DOHH2 (cell line): Measurements from ENCODE around the gene RPRD1A.

Experiments
- EZH2phosphoT487 ChIP-seq: fragments of 200-600 bp; sonication (generic); IDR thresholded peaks from 2 replicates; pipeline ENCODE4 v1.6.1; 2017; ENCODE audit warnings: borderline replicate concordance, mild to moderate bottlenecking, antibody characterized with exemption, low read length, moderate library complexity, mixed read lengths
- TF ChIP-seq, protein P1 (sequence below): fragments of 200-600 bp; sonication (generic); IDR thresholded peaks from one replicate; pipeline ENCODE4 v1.5.1; 2014; ENCODE audit warnings: antibody characterized with exemption, mild to moderate bottlenecking, low read depth, low read length; ENCODE audit not compliant: poor library complexity, severe bottlenecking

DNA sequence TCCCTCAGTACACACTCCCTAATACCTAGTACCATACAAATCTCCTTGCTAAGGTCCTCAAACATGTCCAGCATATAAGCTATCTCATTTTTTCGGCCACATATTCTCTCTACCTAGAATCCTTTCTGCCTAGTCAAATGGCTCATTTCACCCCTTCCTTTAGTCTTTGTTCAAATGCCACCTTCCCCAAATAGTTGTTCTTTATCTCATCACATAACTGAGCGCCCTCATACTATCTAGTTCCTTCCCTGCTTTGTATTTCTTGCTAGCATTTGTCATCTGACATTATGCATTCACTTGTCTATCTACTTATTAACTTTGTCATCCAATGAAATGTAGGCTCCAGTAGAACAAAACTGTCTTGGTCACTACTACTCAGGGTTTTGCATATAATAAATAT, 35.5 kb downstream of the RPRD1A start:
- TF ChIP-seq, protein P1, sequence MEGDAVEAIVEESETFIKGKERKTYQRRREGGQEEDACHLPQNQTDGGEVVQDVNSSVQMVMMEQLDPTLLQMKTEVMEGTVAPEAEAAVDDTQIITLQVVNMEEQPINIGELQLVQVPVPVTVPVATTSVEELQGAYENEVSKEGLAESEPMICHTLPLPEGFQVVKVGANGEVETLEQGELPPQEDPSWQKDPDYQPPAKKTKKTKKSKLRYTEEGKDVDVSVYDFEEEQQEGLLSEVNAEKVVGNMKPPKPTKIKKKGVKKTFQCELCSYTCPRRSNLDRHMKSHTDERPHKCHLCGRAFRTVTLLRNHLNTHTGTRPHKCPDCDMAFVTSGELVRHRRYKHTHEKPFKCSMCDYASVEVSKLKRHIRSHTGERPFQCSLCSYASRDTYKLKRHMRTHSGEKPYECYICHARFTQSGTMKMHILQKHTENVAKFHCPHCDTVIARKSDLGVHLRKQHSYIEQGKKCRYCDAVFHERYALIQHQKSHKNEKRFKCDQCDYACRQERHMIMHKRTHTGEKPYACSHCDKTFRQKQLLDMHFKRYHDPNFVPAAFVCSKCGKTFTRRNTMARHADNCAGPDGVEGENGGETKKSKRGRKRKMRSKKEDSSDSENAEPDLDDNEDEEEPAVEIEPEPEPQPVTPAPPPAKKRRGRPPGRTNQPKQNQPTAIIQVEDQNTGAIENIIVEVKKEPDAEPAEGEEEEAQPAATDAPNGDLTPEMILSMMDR = no peak
- no peak for TF ChIP-seq EZH2phosphoT487
